GM18505 (cell line): ENCODE results near the gene PIP5KL1.

Source experiments
- ATAC-seq: cut with Tn5 transposase; IDR thresholded peaks from one replicate; pipeline ENCODE4 v1.9.1; 2021; ENCODE audit not compliant: unreplicated experiment
- POLR2A ChIP-seq: IDR thresholded peaks from 4 replicates; pipeline ENCODE4 v1.6.1; 2011; ENCODE audit warnings: borderline replicate concordance; ENCODE audit not compliant: insufficient read depth, insufficient read length; ENCODE audit errors: extremely low read depth

Gene PIP5KL1

DNA sequence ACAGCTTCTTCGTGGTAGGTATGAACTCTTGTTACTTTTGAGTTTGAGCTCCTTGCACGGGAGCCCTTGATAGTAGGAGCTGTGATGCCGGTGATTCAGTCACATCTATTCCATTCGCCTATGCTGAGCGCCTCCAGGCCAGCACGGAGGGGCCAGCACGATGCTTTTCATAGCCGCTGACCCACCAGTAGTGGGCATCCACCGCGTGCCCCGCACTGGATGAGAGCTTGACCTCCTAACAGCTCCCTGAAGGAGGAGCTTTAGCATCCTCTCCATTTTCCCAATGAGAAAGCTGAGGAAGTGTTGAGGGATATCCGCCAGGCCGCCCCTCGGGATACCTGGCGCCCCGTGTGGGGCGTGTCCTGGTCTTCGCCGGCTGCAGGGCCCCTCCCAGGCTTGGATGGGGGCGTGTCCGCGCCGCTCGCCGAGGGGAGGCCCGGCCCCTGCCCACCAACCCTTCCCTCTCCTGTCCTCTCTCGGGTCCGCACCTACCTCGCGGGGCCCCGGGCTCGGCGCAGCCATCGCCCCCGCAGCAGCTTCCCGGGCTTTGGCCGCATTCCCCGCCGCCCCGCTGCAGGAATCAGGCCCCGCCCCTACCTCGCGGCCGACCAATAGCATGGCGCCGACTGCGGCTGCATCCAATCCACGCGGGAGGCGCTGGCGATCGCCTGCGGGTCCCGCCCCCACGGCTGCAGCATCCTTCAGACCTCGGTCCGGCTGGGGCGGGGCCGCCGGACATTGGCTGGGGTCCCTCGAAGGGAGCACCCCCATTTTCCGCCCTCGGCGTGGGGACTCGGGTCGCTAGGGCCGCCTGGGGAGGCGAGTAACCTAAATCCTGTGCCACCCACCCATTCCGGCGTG lies at the start of gene PIP5KL1:
TSS of gene PIP5KL1 (minus strand) at position 547 of the 861 bp plus-strand sequence. CDS start at position 522, 25 bp downstream.
- ATAC-seq = peak; percentile 65

GRCh38 chr9:127980060-127980705 lies 49.6 kb upstream of the PIP5KL1 start:
- no peak for TF ChIP-seq POLR2A
- ATAC-seq = peak; percentile 29

More for the DNA sequence above, at the start of gene PIP5KL1:
- no peak for TF ChIP-seq POLR2A

- no peak for ATAC-seq
- peak; percentile 89 for TF ChIP-seq POLR2A
These were observed 48.9 kb upstream of the PIP5KL1 start for GRCh38 chr9:127979333-127980059.

- ATAC-seq = no peak
- TF ChIP-seq POLR2A = no peak
These were observed 48.4 kb upstream of the PIP5KL1 start for GRCh38 chr9:127979015-127979332.

- no peak for ATAC-seq
- TF ChIP-seq POLR2A = no peak
These were observed 47.5 kb upstream of the PIP5KL1 start for GRCh38 chr9:127977884-127978647.

- no peak for ATAC-seq
These were observed 46.7 kb upstream of the PIP5KL1 start for GRCh38 chr9:127977009-127977883.

GRCh38 chr9:127976498-127976897 lies 45.9 kb upstream of the PIP5KL1 start:
- TF ChIP-seq POLR2A = no peak
- no peak for ATAC-seq

More at GRCh38 chr9:127977009-127977883, 46.7 kb upstream of the PIP5KL1 start:
- TF ChIP-seq POLR2A = no peak

DNA sequence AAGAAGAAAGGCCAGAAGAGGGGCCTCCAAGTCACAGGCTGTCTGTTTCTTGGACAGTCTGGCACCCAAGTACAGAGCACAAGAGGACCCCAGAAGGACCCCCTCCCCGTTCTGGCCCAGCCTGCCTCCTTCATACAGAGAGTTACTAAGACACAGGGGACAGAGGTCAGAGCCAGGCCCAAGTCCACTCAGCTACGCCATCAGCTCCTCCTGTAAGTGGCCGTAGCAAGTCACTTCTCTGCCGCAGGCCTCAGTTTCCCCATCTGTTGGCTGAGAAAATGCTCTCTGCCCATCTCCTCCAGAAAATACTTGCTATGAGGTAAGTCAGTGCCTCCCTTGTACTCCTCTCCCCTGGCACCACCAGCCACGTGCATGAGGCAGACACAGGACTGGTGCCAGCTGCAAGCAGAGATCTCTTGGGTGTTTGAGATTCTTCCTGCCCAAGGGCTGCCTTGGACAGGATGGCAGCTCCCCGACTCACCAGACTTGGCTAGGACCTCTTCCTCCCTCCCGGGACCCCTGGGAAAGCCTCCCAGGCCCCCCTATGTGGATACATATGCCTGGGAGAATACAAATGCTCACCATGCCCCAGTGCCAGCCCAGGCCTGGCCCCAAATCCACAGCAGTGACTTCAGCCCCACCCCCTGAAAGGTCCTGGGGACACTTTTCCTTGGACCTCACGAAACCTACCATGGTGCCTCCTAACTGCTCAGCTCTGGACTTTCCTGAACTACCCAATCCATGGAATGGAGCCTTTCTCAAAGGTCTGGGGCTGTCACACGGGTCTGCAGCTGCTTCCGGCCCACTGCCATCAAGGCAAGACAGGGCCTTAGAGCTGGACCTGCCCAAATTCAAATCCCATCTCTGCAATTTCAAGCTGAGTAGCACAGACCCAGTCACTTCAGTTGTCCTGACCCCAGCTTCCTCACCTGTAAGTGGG lies 45.1 kb upstream of the PIP5KL1 start:
- no peak for TF ChIP-seq POLR2A
- no peak for ATAC-seq

DNA sequence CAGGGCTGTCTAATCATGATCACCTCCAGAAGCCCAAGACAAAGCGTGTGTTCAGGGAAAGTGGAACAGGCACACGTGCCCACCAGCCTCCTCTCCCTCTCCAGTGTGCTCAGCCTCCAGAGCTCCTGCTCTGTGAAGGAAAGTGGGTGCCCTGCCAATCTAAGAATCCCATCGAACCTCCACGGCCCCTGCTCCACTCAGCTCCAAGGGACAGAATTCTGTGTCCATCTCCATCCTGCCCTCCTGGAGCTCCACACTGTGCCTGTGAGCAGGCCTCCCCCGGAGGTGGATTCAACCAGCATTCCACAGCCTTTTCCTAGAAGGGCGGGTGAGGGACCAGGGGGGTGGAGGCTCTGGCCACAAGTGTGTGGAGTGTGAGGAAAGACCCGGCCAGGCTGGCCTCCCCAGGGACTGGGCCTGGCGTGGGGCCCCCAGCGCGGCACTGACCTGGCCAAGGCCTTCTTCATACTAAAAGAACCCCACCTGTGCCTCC lies 44.2 kb upstream of the PIP5KL1 start:
- TF ChIP-seq POLR2A = no peak
- ATAC-seq = no peak

DNA sequence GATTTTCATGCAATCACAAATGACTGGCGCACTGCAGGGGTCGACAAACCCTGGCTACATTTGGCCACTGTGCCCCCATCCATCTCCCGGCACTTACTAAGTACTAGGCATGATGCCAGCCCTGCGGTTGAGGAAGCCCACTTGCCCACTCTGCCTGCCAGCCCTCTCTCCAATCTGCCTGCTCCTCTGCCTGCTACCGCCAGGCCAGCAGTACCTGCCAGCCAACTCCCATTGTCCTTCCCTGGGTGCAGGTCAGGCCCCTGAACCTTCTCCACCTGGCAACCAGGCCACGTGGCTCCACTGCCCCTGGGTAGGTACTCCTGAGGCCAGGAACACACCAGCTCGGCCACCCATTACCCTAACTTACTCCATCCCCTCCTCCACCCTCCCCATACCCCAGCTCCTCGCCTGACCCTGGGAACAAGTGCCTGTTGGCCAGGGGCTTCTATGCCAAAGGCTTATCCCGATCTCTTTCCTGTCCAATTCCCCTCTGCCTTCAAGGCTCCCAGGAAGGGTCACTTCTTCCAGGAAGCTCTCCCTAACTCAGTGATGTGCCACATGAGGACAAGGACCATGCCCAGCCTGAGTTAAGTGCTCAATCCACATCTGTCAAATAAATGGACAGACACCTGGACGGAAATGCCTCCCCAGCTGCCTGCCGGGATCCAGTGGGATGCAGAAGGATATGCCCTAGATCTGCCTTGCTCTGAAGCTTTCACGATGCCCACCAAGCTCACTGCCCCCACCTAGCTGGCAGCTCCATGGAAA lies 43.6 kb upstream of the PIP5KL1 start:
- ATAC-seq = no peak
- no peak for TF ChIP-seq POLR2A
